H9 (cell line): ENCODE data around the gene TIRAP. TPM values are rescaled to one million over a fixed set of nuclear protein-coding genes. Genes with fewer than 3 reads are reported as not detected.
A peak's percentile ranks its signal among the peaks of the same experiment; 100 is the strongest.

Source experiments
- DNase-seq: peaks from one replicate; pipeline ENCODE4 v3.0.0-alpha.2; 2017
- H2AFZ ChIP-seq: one replicate; pipeline ENCODE4 v1.6.1; 2013; ENCODE audit warnings: mild to moderate bottlenecking, low read length, control low read depth, moderate library complexity
- H2AK5ac ChIP-seq: 2 replicates; pipeline ENCODE4 v1.6.1; 2013; ENCODE audit warnings: low read length, control low read depth, mixed read lengths; ENCODE audit not compliant: insufficient read length
- H2BK120ac ChIP-seq: one replicate; pipeline ENCODE4 v1.6.1; 2013; ENCODE audit warnings: low read depth, mild to moderate bottlenecking, low read length, control low read depth, inconsistent platforms; ENCODE audit not compliant: poor library complexity, severe bottlenecking
- H2BK12ac ChIP-seq: 2 replicates; pipeline ENCODE4 v1.6.1; 2013; ENCODE audit warnings: low read length, control low read depth, mixed read lengths, low read depth; ENCODE audit not compliant: insufficient read length
- H2BK15ac ChIP-seq: 2 replicates; pipeline ENCODE4 v1.6.1; 2013; ENCODE audit warnings: low read depth, low read length, control low read depth
- H2BK20ac ChIP-seq: one replicate; pipeline ENCODE4 v1.6.1; 2013; ENCODE audit warnings: low read depth, mild to moderate bottlenecking, low read length, control low read depth, inconsistent platforms; ENCODE audit not compliant: poor library complexity, severe bottlenecking
- H2BK5ac ChIP-seq: 2 replicates; pipeline ENCODE4 v1.6.1; 2013; ENCODE audit warnings: low read length, control low read depth, mixed read lengths; ENCODE audit not compliant: insufficient read length
- H3K14ac ChIP-seq: 2 replicates; pipeline ENCODE4 v1.6.1; 2013; ENCODE audit warnings: low read length, control low read depth; ENCODE audit not compliant: insufficient read depth
- H3K18ac ChIP-seq: 2 replicates; pipeline ENCODE4 v1.6.1; 2013; ENCODE audit warnings: low read depth, mild to moderate bottlenecking, mixed read lengths, low read length, control low read depth; ENCODE audit not compliant: insufficient read length
- H3K23ac ChIP-seq: 2 replicates; pipeline ENCODE4 v1.6.1; 2013; ENCODE audit warnings: low read length, control low read depth, mixed read lengths, low read depth; ENCODE audit not compliant: insufficient read length
- H3K23me2 ChIP-seq: 2 replicates; pipeline ENCODE4 v1.6.1; 2013; ENCODE audit warnings: low read depth, mild to moderate bottlenecking, mixed read lengths, low read length, control low read depth; ENCODE audit not compliant: insufficient read length, poor library complexity, severe bottlenecking
- H3K27ac ChIP-seq: 2 replicates; pipeline ENCODE4 v1.5.1; 2013; ENCODE audit warnings: low read length, control low read depth, mixed read lengths, low read depth; ENCODE audit not compliant: insufficient read length
- H3K27me3 ChIP-seq: 2 replicates; pipeline ENCODE4 v1.6.1; 2013; ENCODE audit warnings: low read length, control low read depth, inconsistent platforms; ENCODE audit not compliant: insufficient read depth
- H3K4ac ChIP-seq: 2 replicates; pipeline ENCODE4 v1.6.1; 2013; ENCODE audit warnings: low read depth, mild to moderate bottlenecking, control low read depth, inconsistent platforms, low read length, moderate library complexity
- H3K4me1 ChIP-seq: 2 replicates; pipeline ENCODE4 v1.6.1; 2013; ENCODE audit warnings: low read length, control low read depth, inconsistent platforms; ENCODE audit not compliant: insufficient read depth
- H3K4me2 ChIP-seq: 2 replicates; pipeline ENCODE4 v1.6.1; 2013; ENCODE audit warnings: low read length, control low read depth, mixed read lengths; ENCODE audit not compliant: insufficient read length, insufficient read depth
- H3K56ac ChIP-seq: 2 replicates; pipeline ENCODE4 v1.6.1; 2013; ENCODE audit warnings: low read depth, mild to moderate bottlenecking, mixed read lengths, low read length, control low read depth; ENCODE audit not compliant: insufficient read length
- H3K79me1 ChIP-seq: 2 replicates; pipeline ENCODE4 v1.6.1; 2013; ENCODE audit warnings: low read depth, mild to moderate bottlenecking, moderate library complexity, low read length, control low read depth, inconsistent platforms; ENCODE audit not compliant: insufficient read depth, poor library complexity, severe bottlenecking
- H3K79me2 ChIP-seq: 2 replicates; pipeline ENCODE4 v1.6.1; 2013; ENCODE audit warnings: low read length, control low read depth, inconsistent platforms; ENCODE audit not compliant: insufficient read depth
- H3K9ac ChIP-seq: 2 replicates; pipeline ENCODE4 v1.6.1; 2013; ENCODE audit warnings: low read length, control low read depth, mixed read lengths; ENCODE audit not compliant: insufficient read length; ENCODE audit errors: extremely low read depth
- H3K9me3 ChIP-seq: one replicate; pipeline ENCODE4 v1.6.1; 2013; ENCODE audit warnings: low read depth, low read length, inconsistent platforms; ENCODE audit not compliant: control insufficient read depth
- H3T11ph ChIP-seq: one replicate; pipeline ENCODE4 v1.6.1; 2013; ENCODE audit warnings: mild to moderate bottlenecking, low read length, control low read depth, inconsistent platforms
- H4K20me1 ChIP-seq: one replicate; pipeline ENCODE4 v1.6.1; 2013; ENCODE audit not compliant: control insufficient read depth, insufficient read length, insufficient read depth
- H4K5ac ChIP-seq: 2 replicates; pipeline ENCODE4 v1.6.1; 2013; ENCODE audit warnings: low read depth, mild to moderate bottlenecking, mixed read lengths, low read length, control low read depth; ENCODE audit not compliant: insufficient read length
- H4K8ac ChIP-seq: replicated peaks from 2 replicates; pipeline ENCODE4 v1.6.1; 2013; ENCODE audit warnings: low read length, control low read depth, mixed read lengths, low read depth; ENCODE audit not compliant: insufficient read length
- H4K91ac ChIP-seq: 2 replicates; pipeline ENCODE4 v1.6.1; 2013; ENCODE audit warnings: low read depth, mild to moderate bottlenecking, moderate library complexity, mixed read lengths, low read length, control low read depth; ENCODE audit not compliant: insufficient read length
- H3K27ac Mint-ChIP-seq, 3 experiments: 2 replicates in 2 of 3; 3 replicates in 1 of 3; pipeline ENCODE4 v1.8.0; 2020 to 2021; ENCODE audit warnings: mixed read lengths in 3 of 3, mild to moderate bottlenecking in 1 of 3, moderate library complexity in 1 of 3
- H3K27me3 Mint-ChIP-seq: 2 replicates; pipeline ENCODE4 v1.8.0; 2021; ENCODE audit warnings: low read depth, mild to moderate bottlenecking, moderate library complexity, mixed read lengths
- H3K36me3 Mint-ChIP-seq, 3 experiments: 2 replicates in 2 of 3; 3 replicates in 1 of 3; pipeline ENCODE4 v1.8.0; 2020 to 2021; ENCODE audit warnings: low read depth in 3 of 3, mixed read lengths in 3 of 3; ENCODE audit not compliant: insufficient read depth in 1 of 3
- H3K4me1 Mint-ChIP-seq, 2 experiments: 2 replicates each; pipeline ENCODE4 v1.8.0; 2020; ENCODE audit warnings: mixed read lengths in 2 of 2
- H3K4me3 Mint-ChIP-seq, 2 experiments: 2 replicates in 1 of 2; 3 replicates in 1 of 2; pipeline ENCODE4 v1.8.0; 2020 to 2021; ENCODE audit warnings: mild to moderate bottlenecking in 2 of 2, mixed read lengths in 2 of 2, moderate library complexity in 1 of 2
- H3K9me3 Mint-ChIP-seq, 2 experiments: 2 replicates in 1 of 2; 3 replicates in 1 of 2; pipeline ENCODE4 v1.8.0; 2020; ENCODE audit warnings: mild to moderate bottlenecking in 2 of 2, mixed read lengths in 2 of 2, moderate library complexity in 1 of 2
- WGBS: extraction: QIAGEN DNeasy Blood & Tissue Kit; methylation state at CpG from one replicate; pipeline ENCODE4 v1.1.7; 2013; ENCODE audit warnings: missing lambda C conversion rate, low lambda C conversion rate, mixed read lengths; ENCODE audit not compliant: insufficient read length; ENCODE audit errors: extremely low coverage; 5-methylcytosine and 5-hydroxymethylcytosine counted together
- total RNA-seq: library from RNA; stranded (reverse); gene quantifications from 2 replicates; pipeline ENCODE4 v1.2.1, GENCODE V29; 2021
- TF ChIP-seq, protein P1 (sequence below): fragments of 200-600 bp; sonication (generic); conservative IDR thresholded peaks from 3 replicates; pipeline ENCODE4 v1.8.0; 2021; ENCODE audit warnings: antibody characterized with exemption, mild to moderate bottlenecking

TIRAP gene
- total RNA-seq, 1 experiment from 2014 or later = 7.0 TPM

DNA sequence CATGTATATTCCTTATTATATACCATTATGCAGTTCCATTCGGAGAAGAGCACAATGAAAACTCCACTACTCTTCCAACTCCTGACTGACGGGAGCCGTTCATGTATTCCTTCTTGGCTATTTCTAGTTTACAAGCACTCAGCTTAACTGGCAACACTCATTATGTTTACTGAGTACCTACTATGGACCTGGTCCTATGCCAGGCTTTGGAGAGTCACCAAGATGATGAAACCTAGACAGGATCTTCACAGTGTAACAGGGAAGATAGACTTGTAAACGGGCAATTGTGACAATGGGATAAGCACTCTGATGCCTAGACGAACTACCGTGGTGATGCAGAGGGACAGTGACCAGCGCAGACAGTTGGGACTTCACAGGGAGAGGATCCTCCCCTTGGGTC is 50.2 kb downstream of the TIRAP start:
- H3K14ac ChIP-seq = no peak overlapping the region
- peaks cover 3% of the 10 kb centered on the region for H4K20me1 ChIP-seq
- H2AFZ ChIP-seq = no peak overlapping the region
- no peak overlapping the region for H2BK5ac ChIP-seq
- no peaks in the 10 kb centered on the region; the same call in 1 of the 2 replicates for H3K4me1 ChIP-seq
- Mint-ChIP-seq H3K27ac (peak overlapping the region in 1 of 3 experiments; percentile 44; a peak in 2 of 7 replicates), H3K4me3 (no peak overlapping the region), H3K4me1 (peaks cover 9 to 11% of the 10 kb centered on the region in 2 experiments), H3K36me3 (peaks cover 12 to 36% (median 18%) of the 10 kb centered on the region in 3 experiments; a peak in 6 of 7 replicates), H3K9me3 (no peaks in the 10 kb centered on the region), H3K27me3 (no peaks in the 10 kb centered on the region)
- no peak overlapping the region for H3K23ac ChIP-seq
- no peak overlapping the region for H3T11ph ChIP-seq
- H3K9me3 ChIP-seq = no peaks in the 10 kb centered on the region
- H3K4me2 ChIP-seq = no peak overlapping the region
- H4K91ac ChIP-seq = no peak overlapping the region
- H3K56ac ChIP-seq = no peak overlapping the region
- no peak overlapping the region for H2BK20ac ChIP-seq
- H3K9ac ChIP-seq = no peak overlapping the region
- H2BK12ac ChIP-seq = no peak overlapping the region
- H3K27ac ChIP-seq = no peak overlapping the region
- DNase-seq = no peak
- H3K79me2 ChIP-seq = no peaks in the 10 kb centered on the region
- TF ChIP-seq, protein P1, sequence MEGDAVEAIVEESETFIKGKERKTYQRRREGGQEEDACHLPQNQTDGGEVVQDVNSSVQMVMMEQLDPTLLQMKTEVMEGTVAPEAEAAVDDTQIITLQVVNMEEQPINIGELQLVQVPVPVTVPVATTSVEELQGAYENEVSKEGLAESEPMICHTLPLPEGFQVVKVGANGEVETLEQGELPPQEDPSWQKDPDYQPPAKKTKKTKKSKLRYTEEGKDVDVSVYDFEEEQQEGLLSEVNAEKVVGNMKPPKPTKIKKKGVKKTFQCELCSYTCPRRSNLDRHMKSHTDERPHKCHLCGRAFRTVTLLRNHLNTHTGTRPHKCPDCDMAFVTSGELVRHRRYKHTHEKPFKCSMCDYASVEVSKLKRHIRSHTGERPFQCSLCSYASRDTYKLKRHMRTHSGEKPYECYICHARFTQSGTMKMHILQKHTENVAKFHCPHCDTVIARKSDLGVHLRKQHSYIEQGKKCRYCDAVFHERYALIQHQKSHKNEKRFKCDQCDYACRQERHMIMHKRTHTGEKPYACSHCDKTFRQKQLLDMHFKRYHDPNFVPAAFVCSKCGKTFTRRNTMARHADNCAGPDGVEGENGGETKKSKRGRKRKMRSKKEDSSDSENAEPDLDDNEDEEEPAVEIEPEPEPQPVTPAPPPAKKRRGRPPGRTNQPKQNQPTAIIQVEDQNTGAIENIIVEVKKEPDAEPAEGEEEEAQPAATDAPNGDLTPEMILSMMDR = no peak
- H3K4ac ChIP-seq = no peak overlapping the region
- WGBS = no CpG with 5 or more reads among the region's 7 CpGs
- H2BK120ac ChIP-seq = no peak overlapping the region
- no peak overlapping the region for H3K18ac ChIP-seq
- no peak overlapping the region for H4K5ac ChIP-seq
- no peak overlapping the region for H2BK15ac ChIP-seq
- no peaks in the 10 kb centered on the region for H3K79me1 ChIP-seq
- H3K27me3 ChIP-seq = no peaks in the 10 kb centered on the region
- H2AK5ac ChIP-seq = no peak overlapping the region
- H3K23me2 ChIP-seq = no peaks in the 10 kb centered on the region
- H4K8ac ChIP-seq = no peak overlapping the region
